HFF-Myc (cell line): ENCODE measurements around the gene GZF1.

ENCODE experiments used
- DNase-seq: peaks from one replicate; pipeline ENCODE4 v3.0.0-alpha.2; 2011; ENCODE audit warnings: low read depth; ENCODE audit errors: extremely low read depth
- H3K4me3 ChIP-seq: replicated peaks from 2 replicates; pipeline ENCODE4 v1.5.1; 2011; ENCODE audit warnings: low read depth, mild to moderate bottlenecking, control low read depth, low read length
- CTCF ChIP-seq: IDR thresholded peaks from 2 replicates; pipeline ENCODE4 v1.5.1; 2012; ENCODE audit warnings: mild to moderate bottlenecking, low read depth, low read length, control low read depth; ENCODE audit errors: missing control alignments

GZF1 gene

GRCh38 chr20:23403751-23404150 lies 41.8 kb downstream of the GZF1 start:
- DNase-seq, result no peak
- TF ChIP-seq CTCF, result no peak

GRCh38 chr20:23404196-23404595 lies 42.2 kb downstream of the GZF1 start:
- TF ChIP-seq CTCF, result no peak
- H3K4me3 ChIP-seq, result no peak overlapping the region
- no peak for DNase-seq

More at GRCh38 chr20:23403751-23404150, 41.8 kb downstream of the GZF1 start:
- H3K4me3 ChIP-seq, result no peak overlapping the region

DNA sequence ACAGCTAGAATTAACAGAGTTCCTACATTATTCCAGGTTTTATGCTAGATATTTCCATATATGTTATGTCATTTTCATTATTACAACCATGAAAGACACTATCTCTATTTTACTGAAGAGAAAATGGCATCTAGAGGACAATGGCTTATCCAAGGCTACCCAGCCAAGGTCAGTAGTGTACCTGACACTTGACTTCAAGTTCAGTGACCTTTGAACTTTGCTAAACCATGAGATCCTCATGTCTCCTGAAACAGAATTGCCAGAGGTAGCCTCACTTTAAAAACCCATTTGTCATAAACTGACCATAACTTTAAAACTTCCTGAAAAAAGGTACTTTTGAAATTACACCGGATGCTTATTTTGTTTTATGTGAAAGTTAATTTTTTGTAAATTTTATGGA lies 44.9 kb downstream of the GZF1 start:
- no peak for TF ChIP-seq CTCF
- no peak overlapping the region for H3K4me3 ChIP-seq

GRCh38 chr20:23407781-23408464 lies 45.9 kb downstream of the GZF1 start:
- H3K4me3 ChIP-seq, result no peak overlapping the region
- no peak for DNase-seq
- no peak for TF ChIP-seq CTCF

More for the DNA sequence above, 44.9 kb downstream of the GZF1 start:
- DNase-seq, result no peak

DNA sequence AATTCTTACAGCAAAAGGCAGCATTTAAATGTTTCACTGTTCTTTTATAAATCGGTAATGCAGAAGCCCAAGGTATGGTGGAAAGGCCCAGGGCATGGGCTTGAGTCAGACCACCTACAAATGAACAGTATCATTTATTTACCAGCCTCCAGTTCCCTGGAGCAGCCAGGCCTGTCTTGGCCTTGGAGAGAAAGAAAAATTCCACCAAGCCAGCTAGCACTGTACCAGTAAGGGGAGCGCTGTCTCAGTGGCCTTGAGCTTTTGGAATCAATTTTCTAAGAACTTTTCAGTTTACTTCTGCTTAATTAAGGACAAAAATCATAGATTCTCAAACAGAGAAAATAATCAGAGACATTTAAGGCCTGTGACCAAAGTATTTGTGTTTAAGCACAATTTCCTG lies 47.0 kb downstream of the GZF1 start:
- no peak overlapping the region for H3K4me3 ChIP-seq
- DNase-seq, result no peak
- TF ChIP-seq CTCF, result no peak

GRCh38 chr20:23409800-23410199 lies 47.8 kb downstream of the GZF1 start:
- no peak overlapping the region for H3K4me3 ChIP-seq
- DNase-seq, result no peak
- TF ChIP-seq CTCF, result no peak
